NOMO-1 treated with DMSO at 0.1 percent for 48 hours (cell line): Measurements from ENCODE around the gene GORASP1.

ENCODE experiments used
- DNase-seq: peaks from one replicate; lab custom pipeline; 2025; ENCODE audit not compliant: unreplicated experiment; lab: John Stamatoyannopoulos, UW

GORASP1 gene

GRCh38 chr3:39126532-39127071 is 19.2 kb upstream of the GORASP1 start:
- peak; percentile 63 for DNase-seq

- DNase-seq, result no peak
Observed at GRCh38 chr3:39125841-39126500, 18.5 kb upstream of the GORASP1 start.

DNA sequence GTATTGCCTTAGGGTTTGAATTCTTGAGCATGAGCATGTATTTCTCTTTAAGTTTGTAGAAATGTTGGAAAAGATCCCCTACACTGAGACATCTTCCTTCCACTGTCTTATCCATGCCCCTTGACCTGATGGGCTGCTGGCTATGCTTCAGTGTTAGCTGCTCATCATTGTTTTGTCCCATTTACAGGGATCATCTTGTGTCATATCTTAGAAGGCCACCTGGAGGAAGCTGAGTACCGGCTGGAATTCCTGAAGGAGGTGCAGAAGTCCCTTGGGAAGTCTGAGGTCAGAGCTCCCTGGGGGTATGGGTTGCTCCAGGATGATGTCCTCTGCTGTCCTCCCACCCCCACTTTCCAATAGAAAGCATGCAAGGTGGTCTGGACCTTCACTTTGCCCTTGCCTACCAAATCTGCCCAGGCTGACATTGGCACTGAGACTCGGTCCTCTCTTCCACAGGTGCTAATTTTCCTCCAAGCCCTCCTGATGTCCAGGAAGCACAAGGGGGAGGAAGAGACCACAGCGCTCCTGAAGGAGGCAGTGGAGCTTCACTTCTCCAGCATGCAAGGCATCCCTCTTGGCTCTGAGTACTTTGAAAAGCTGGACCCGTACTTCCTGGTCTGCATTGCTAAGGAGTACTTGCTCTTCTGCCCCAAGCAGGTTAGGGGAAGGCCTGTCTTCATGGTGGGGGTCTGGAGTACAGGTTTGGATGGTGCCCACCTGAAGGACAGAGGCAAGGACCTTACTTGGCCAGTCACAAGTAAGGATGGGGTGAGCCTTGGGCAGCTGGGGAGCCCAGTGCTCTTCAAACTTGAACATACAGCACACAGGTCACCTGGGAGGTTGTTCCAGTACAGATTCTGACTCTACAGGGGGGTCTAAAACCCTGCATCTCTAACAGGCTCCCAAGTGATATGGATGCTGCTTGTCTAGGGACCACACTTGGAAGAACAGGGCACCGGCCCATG is 17.7 kb upstream of the GORASP1 start:
- no peak for DNase-seq

DNA sequence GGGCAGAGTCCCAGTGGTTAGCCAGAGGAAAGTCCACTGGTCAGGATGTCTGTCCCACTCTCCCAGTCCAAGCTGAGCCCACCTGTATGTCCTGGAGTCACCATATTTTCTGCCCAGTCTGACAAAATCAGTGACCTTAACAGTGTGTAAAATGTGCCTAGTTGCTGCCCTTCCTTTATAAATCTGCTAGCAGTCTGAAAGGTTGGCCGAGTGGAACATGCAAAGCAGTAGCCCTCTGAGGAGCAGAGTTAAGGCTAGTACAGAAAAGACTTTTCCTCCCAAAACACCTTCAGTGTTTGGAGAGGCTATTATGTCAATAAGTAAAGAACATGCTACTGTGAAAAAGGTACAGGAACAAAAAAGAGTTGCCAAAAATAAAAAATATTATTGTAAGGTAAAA is 15.4 kb upstream of the GORASP1 start:
- DNase-seq, result no peak

DNA sequence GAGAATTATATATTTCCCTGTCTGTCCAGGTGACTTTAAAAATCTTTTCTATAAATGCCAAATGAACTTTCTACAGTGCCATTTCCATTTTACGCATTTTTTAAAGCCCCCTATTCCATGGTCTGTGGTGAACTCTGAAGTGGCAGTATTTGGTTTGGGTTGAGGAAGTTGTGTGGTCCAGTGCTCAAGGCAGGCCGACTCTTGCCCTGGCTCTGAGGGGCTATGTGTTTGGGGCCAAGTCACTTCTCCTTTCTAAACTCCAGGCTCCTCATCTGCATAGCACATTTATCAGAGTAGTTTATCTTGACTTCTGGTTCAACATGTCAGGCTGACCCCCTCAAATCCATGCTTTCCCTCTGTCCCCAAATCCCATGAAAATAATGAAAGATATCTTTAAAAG is 14.2 kb upstream of the GORASP1 start:
- peak; percentile 42 for DNase-seq

DNA sequence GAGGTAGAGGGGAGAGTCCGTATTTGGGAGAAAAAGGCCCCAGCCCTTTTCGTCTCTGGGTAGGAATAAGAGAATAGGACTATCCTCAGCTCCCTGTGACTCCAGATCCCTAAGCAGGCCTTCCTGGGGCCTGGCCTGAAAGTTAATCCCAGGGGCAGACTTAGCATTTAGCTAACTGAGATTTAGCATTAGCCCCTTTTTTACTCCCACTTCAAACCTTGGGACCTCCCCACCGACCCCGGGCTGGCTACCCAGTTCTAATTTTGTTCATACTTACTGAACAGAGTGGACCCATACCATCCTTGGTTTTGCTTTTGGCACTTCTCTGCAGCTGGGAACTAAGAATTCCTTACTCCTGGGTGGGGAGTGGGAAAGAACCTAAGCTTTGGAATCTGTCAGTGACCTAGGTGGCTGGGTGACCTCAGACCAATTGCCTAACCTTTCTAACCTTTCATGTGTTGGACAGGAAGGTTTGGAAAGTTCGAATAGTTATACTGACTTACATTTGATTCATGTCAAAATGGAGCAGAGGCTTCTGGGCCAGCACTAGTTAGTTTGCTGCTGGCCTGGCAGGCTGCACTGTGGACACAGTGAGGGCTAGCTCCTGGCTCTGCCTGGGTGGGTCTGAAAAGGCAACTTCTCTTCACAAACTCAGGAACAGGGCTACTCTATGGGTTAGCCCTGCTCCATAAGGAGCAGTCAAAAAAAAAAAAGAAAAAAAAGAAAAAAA is 11.7 kb upstream of the GORASP1 start:
- no peak for DNase-seq

- DNase-seq, result peak; percentile 31
Observed at GRCh38 chr3:39118079-39118478, 10.7 kb upstream of the GORASP1 start.

DNA sequence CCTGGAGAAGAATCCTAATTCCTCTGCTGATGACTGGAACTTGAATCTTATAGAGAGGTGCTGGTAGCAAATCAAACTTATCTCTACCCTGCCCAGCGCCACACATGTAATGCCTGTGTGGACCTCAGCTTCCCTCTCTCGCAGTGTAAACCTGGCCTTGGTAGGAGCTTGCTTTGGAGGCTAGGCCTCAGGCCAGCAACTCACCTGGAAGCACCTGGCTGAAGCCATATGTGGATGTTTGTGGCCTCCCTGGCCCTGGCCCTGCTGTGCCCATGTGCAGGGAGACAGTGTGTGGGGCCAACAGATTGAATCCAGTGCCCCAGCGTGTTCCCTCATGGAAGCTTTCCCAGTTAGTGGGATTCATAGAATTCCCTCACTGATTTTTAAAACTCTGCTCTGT is 8.4 kb upstream of the GORASP1 start:
- DNase-seq, result no peak

- no peak for DNase-seq
Observed at GRCh38 chr3:39114456-39114855, 7.0 kb upstream of the GORASP1 start.

- DNase-seq, result no peak
Observed at GRCh38 chr3:39113291-39113690, 5.9 kb upstream of the GORASP1 start.

DNA sequence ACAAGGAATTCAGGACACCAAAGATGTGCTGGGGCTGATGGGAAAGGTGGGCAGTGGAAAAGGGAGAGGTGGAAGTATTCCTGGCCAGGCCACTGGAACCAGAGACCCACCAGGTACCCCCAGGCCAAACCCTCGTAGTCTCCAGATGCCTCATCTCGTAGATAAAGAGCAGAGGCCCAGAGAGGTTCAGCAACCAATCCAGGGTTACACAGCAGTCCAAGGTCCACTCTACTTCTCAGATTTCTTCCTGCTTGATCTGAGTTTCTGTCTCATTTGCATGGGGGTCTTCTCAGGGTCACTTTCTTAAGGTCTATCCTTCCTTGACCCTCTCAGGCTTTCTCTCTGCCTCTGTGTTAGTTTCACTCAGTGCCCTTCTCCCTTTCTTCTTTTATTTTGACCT is 5.1 kb upstream of the GORASP1 start:
- no peak for DNase-seq

DNA sequence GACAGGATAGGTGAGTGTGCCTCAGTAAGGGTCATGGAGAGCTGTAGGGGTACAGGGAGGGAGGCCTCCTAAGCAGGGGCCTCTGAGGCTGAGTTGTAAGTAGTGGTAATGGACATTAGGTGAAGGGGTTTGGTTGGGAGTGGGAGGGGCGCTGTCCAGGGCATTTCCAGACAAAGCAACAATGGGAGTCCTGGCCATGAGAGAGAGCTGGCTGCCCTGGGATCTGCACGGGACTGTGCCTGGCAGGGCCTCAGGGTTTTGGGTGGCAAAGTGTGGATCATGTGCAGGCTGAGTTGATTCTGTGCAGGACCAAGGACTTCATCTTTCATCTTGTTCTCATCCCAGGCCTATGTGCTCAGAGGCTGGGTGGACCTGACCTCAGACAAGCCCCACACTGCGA is 4.7 kb upstream of the GORASP1 start:
- DNase-seq, result no peak

GRCh38 chr3:39110041-39110639 is 2.7 kb upstream of the GORASP1 start:
- no peak for DNase-seq

DNA sequence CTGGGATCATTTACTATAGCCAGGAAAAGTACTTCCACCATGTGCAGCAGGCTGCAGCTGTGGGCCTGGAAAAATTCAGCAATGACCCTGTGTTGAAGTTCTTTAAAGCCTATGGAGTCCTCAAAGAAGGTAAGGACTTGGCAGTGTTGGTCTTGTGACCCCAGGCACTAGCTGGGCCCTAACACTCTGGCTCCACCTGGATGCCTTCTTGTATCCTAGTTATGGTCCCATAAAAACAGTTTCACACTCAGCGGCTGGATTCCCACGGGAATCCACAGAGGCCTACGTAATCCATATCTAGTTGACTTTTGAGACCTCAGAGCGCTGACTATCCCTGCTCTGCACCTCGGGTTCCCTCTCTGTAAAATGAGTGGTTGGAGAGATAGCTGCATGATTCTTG is 1.7 kb upstream of the GORASP1 start:
- no peak for DNase-seq

DNA sequence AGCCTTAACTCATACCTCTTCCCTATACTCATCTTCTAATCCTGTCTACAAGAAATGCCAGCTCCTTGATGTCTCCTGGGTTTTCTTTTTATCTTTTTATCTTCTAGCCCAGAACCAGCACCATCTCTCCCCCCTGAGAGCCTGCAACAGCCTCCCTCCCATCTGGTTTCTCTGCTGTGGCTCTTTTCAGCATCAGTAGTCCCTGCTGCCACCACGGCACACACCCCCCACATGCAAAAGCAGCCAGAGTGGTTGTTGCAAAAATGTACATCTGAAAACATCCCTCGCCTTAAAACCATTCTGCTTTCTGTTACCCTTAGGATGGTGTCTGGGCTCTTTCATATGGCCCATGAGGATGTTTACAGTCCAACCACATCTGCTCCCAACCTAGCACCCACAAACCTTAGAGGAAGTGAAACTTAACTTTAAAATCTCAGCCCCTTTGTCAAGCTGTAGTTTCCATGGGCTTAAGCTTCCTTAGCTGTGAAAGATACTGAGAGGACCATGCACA is 828 bp upstream of the GORASP1 start:
- DNase-seq, result peak; percentile 68

DNA sequence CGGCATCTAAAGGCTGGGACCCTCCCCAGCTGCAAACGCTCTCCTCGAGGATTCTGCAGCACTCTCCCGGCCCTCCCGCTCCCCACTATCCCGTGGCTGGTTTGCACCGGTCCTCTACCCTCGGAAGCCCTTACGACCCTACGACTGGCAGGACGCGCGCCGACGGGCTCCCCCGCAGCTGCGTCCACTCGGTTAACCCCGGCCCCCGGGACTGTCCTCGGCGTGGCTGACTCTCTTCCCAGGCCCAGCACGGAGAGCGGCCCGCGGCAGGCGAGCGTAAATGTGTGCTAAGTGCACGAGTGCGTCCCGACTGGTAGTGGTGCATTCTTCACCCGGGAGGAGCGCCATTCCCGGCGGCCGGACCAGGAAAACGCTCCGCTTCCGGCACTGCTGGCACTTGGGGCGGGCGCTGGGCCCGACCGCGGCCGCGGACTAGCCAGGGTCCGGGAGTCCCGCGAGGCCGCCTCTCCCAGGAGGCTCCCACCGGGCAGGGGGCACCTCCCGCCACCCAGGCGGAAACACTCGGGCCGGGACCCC is 508 bp downstream of the GORASP1 start:
- DNase-seq, result no peak

DNA sequence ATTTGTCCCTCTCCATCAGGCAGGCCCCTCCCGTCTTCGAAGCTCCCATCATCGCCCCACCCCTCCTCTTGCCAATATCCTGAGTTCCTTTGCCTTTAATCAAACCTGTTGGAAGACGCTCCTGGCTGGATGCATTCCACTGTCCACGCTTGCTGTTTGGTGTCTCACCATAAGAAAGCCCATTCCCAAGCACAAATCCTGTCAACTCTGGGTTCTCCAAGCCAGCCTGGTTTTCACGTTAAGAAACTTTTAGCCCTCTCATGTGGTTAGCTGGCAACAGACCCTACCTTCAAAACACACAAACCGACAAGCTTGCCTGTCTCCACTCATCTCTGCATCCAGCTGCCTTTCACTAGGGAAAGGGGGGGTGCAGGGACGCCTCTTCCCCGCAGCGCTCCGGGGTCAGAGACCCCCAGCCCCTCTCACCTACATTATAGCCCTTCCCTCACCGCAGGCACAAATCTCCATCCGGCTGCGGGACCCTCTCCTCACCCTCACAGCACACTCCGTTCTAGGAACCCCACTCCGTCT is 1.1 kb downstream of the GORASP1 start:
- DNase-seq, result no peak

DNA sequence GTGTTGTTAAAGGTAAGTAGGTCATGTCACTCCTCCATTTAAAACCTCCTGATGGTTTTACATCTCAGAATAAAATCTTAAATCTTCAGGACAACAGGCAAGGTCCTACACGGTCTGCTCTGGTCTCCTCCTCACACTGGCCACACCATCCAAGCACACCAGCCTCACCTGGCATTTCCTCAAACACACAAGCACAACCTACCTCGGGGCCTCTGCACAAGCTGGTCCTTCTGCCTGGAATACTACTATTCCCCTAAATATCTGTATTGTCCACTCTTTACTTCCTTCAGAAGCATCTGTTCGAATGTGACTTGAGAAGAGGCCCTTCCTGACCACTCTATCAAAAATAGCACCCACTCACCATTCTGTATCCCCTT is 1.8 kb downstream of the GORASP1 start:
- DNase-seq, result no peak

- DNase-seq, result no peak
Observed at GRCh38 chr3:39104961-39105686, 2.3 kb downstream of the GORASP1 start.
